ENCODE data around the gene TAS2R46. TPM values are rescaled to one million over a fixed set of nuclear protein-coding genes. Genes with fewer than 3 reads are reported as not detected.
"Not testable (repeated sequence)": the region's sequence is repeated elsewhere in the genome, so short reads cannot be mapped to it uniquely, and the experiment has no call there.

Gene TAS2R46, protein sequence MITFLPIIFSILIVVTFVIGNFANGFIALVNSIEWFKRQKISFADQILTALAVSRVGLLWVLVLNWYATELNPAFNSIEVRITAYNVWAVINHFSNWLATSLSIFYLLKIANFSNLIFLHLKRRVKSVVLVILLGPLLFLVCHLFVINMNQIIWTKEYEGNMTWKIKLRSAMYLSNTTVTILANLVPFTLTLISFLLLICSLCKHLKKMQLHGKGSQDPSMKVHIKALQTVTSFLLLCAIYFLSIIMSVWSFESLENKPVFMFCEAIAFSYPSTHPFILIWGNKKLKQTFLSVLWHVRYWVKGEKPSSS
- 1.2 and 2.3 TPM in 2 replicates for total RNA-seq (2014; rRNA removed; shearing (Covaris generic))

DNA sequence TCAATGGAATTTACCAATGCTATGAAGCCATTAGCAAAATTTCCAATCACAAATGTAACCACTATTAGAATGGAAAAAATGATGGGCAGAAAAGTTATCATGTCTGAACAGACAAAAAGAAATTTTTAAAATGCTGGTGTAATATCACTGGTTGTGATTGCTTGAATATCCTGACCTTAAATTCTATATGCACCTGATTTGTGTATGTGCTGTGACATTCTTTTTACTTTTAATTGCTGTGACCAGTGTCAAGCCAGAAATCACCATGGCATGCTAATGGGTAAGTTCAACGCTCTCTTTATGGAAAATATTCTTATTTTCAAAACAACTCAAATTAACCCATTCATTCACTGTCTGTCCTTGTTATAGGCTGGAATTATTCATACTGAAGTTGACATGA, at the start of gene TAS2R46:
TSS of gene TAS2R46 (minus strand) at position 101 of the 400 bp plus-strand sequence. CDS start at position 101, 0 bp downstream.
- not testable (repeated sequence) for H3K9me3 ChIP-seq (replicated peaks); H3K27me3 ChIP-seq; H3K4me1 ChIP-seq; H3K4me3 ChIP-seq; H3K27ac ChIP-seq; DNase-seq; H3K36me3 ChIP-seq

DNA sequence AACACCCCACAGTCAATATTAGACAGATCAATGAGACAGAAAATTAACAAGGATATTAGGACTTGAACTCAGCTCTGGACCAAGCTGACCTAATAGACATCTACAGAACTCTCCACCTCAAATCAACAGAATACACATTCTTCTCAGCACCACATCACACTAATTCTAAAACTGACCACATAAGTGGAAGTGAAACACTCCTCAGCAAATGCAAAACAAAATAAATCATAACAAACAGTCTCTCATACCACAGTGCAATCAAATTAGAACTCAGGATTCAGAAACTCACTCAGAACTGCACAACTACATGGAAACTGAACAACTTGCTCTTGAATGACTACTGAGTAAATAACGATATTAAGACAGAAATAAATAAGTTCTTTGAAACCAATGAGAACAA, 49.1 kb upstream of the TAS2R46 start:
- H3K4me3 ChIP-seq; H3K27me3 ChIP-seq; DNase-seq; H3K36me3 ChIP-seq; H3K4me1 ChIP-seq; H3K9me3 ChIP-seq (replicated peaks); H3K27ac ChIP-seq: not testable (repeated sequence)

DNA sequence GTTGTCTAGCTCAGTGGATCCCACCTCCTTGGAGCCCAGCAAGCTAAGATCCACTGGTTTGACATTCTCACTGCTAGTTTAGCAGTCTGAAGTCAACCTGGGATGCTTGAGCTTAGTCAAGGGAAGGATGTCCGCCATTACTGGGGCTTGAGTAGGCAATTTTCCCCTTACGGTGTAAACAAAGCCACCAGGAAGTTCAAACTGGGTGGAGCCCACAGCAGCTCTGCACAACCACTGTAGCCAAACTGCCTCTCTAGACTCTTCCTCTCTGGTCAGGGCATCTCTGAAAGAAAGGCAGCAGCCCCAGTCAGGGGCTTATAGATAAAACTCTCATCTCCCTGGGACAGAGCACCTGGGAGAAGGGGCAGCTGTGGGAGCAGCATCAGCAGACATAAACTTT, 46.8 kb upstream of the TAS2R46 start:
- Histone ChIP-seq H3K9me3 (replicated peaks) (0 out of 2 replicates have a peak, but pooled peaks cover 3% of the 10 kb centered on the region), H3K4me3 (no peak overlapping the region), H3K27ac (no peak overlapping the region), H3K27me3 (no peaks in the 10 kb centered on the region), H3K4me1 (no peaks in the 10 kb centered on the region), H3K36me3 (no peaks in the 10 kb centered on the region; the same call in 1 of the 2 replicates)
- no peak for DNase-seq

DNA sequence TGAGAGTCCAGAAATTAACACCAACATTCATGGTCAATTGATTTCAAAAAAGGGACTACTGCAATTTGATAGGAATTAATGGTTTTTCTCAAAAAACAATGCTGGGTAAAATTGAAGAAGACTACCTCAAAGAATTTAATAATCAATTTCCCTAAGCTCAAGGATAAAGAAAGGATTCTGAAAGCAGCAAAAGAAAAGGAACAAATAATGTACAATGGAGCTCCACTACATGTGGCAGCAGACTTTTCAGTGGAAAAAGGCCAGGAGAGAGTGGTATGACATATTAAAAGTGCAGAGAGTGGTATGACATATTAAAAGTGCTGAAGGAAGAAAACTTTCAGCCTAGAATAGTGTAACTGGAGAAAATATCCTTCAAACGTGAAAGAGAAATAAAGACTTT, 45.6 kb upstream of the TAS2R46 start:
- H3K4me3 ChIP-seq: no peak overlapping the region
- no peak for DNase-seq
- no peaks in the 10 kb centered on the region for H3K27me3 ChIP-seq
- H3K27ac ChIP-seq: no peak overlapping the region
- 0 out of 2 replicates have a peak, but pooled peaks cover 3% of the 10 kb centered on the region for H3K9me3 ChIP-seq (replicated peaks)
- H3K36me3 ChIP-seq: no peaks in the 10 kb centered on the region; the same call in 1 of the 2 replicates
- H3K4me1 ChIP-seq: no peaks in the 10 kb centered on the region

DNA sequence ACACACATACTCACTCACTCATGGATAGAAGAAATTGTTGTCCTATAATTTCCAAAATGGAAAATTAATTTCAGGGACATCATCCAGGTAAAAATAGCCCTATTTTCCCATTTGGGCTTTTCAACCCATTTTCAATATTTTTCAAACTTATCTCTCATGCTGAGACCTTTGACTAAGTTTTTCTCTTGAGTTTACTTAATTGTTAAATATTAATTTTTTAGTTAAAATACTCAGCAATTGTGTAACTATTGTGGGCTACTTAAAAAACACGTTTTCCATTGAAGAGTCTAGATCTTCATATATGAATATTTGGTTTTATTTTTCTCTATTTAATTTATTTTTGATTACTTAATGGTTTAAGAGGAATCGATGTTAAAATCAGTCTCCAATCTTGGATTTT, 44.2 kb upstream of the TAS2R46 start:
- H3K27ac ChIP-seq: no peak overlapping the region
- H3K9me3 ChIP-seq (replicated peaks): 0 out of 2 replicates have a peak, but pooled peaks cover 3% of the 10 kb centered on the region
- H3K27me3 ChIP-seq: no peaks in the 10 kb centered on the region
- H3K4me3 ChIP-seq: no peak overlapping the region
- no peaks in the 10 kb centered on the region for H3K4me1 ChIP-seq
- no peaks in the 10 kb centered on the region; the same call in 1 of the 2 replicates for H3K36me3 ChIP-seq
- DNase-seq: no peak

DNA sequence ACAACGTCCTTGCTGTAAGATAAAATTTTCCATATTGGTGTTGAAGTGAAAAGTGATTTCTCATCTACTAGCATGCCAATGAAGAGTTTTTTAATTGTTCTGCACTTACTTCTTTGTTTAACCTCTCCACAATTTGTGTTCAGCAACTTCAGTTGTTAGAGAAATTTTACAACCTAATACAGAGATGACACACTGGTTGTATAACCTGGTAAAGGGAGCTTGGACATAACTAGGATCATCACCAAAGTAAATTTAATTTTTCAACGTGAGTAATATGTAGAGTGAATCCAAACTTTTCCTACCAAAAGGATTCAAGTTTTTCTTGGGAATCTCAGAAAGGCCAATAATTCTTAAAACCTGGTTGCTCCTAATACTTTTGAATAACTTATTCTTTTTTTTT, 43.5 kb upstream of the TAS2R46 start:
- no peaks in the 10 kb centered on the region for H3K27me3 ChIP-seq
- H3K4me3 ChIP-seq: no peak overlapping the region
- H3K27ac ChIP-seq: no peak overlapping the region
- H3K36me3 ChIP-seq: no peaks in the 10 kb centered on the region; the same call in 1 of the 2 replicates
- H3K9me3 ChIP-seq (replicated peaks): 0 out of 2 replicates have a peak, but pooled peaks cover 3% of the 10 kb centered on the region
- H3K4me1 ChIP-seq: no peaks in the 10 kb centered on the region
- no peak for DNase-seq

DNA sequence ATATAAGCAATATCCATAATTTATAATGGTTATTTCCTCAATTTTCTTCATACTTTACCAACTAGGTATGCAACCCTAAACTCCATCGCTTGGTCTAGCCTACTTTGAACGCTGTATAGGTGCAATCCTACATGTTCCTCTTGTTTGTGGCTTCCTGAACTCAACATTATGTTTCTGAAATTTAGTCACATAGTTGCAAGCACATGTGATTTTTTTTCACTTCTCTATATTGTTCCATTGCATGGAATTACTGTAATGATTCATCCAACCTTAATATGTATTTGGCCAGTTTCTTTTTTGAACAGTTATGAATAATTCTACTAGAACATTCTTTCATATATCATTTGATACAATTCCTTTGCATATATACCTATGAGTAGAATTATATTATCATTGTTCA, 32.8 kb upstream of the TAS2R46 start:
- DNase-seq; H3K27me3 ChIP-seq; H3K36me3 ChIP-seq; H3K4me1 ChIP-seq; H3K9me3 ChIP-seq (replicated peaks); H3K27ac ChIP-seq; H3K4me3 ChIP-seq: not testable (repeated sequence)

DNA sequence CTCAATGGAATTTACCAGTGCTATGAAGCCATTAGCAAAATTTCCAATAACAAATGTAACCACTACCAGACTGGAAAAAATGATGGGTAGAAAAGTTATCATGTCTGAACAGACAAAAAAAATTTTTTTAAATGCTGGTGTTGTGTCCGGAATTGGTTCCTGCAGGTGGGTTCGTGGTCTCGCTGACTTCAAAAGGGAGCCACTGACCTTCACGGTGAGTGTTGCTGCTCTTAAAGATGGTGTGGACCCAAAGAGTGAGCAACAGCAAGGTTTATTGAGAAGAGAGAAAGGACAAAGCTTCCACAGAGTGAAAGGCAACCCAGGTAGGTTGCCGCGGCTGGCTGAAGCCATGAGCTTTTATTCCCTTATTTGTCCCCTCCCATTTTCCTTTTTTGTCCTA, 30.0 kb upstream of the TAS2R46 start, which contains the start of gene TAS2R43:
TSS of gene TAS2R43 (minus strand) at position 186 of the 400 bp plus-strand sequence. CDS start at position 102, 84 bp downstream.
- Histone ChIP-seq H3K27ac (no peak within 1 kb of the TSS), H3K4me1 (no peaks in the 10 kb centered on the region), H3K4me3 (no peak within 1 kb of the TSS), H3K9me3 (replicated peaks) (no peaks in the 10 kb centered on the region), H3K27me3 (no peaks in the 10 kb centered on the region), H3K36me3 (no peaks in the 10 kb centered on the region)
- DNase-seq: no peak

DNA sequence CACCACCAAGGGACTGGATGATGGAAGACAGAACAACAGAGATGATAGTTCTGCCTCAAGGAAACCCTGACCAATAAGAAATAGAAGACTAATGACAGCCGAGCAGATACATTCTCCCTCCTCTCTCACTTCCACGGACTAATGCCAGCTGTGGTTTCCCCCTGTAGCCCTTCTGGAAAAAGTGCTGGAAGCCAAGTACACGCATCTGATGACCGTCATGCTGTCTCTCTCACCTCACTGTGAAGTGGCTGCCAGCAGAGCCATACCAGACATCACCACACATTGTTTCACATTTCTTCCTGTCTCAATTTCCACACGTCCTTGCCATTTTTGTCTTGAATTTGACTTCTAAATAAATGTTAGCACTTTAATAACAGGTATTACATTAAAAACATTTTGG, 27.2 kb upstream of the TAS2R46 start:
- Histone ChIP-seq H3K4me3 (no peak overlapping the region), H3K27ac (no peak overlapping the region), H3K4me1 (no peaks in the 10 kb centered on the region), H3K36me3 (no peaks in the 10 kb centered on the region), H3K27me3 (no peaks in the 10 kb centered on the region), H3K9me3 (replicated peaks) (no peaks in the 10 kb centered on the region)
- no peak for DNase-seq

DNA sequence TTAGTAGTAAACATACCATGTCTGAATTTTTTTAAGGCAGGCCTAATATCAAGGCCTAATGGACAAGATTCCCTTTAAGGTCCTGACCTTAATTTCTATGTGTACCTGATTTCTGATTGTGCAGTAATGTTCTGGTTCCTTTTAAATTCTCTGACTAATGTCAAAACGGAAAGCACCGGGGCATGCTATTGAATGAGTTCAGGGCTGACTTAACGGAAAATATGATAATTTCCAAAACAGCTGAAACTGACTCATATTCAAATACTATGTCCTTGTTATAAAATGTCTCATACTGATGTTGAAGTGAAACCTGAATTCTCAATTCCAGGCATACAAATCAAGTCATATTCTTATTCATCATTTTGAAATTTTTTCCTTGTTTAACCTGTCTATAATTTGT, 23.3 kb upstream of the TAS2R46 start:
- H3K4me1 ChIP-seq: no peaks in the 10 kb centered on the region
- H3K9me3 ChIP-seq (replicated peaks): peaks cover 4% of the 10 kb centered on the region; the same call in 1 of the 2 replicates
- H3K27me3 ChIP-seq: no peaks in the 10 kb centered on the region
- no peak overlapping the region for H3K4me3 ChIP-seq
- DNase-seq: no peak
- H3K27ac ChIP-seq: no peak overlapping the region
- H3K36me3 ChIP-seq: no peaks in the 10 kb centered on the region

DNA sequence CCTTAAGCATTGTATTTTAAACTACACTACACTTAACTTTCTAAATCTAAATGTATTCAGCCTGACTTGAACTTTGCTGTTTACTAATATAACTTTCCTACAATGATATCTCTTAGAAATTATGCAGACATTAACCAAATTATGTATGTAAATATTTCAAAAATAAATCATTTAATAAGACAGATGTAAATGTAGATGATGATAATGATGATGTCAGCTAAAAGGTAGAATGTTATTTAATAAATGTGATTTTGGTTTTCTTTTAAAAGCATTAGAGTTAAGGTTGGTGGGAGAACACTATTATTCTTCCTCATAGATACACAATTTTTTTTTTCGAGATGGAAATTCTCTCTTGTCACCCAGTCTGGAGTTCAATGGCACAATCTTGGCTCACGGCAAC, 19.9 kb upstream of the TAS2R46 start:
- no peak for DNase-seq
- no peak overlapping the region for H3K27ac ChIP-seq
- no peaks in the 10 kb centered on the region for H3K4me1 ChIP-seq
- H3K9me3 ChIP-seq (replicated peaks): peaks cover 4% of the 10 kb centered on the region; the same call in 1 of the 2 replicates
- H3K27me3 ChIP-seq: no peaks in the 10 kb centered on the region
- no peak overlapping the region for H3K4me3 ChIP-seq
- no peaks in the 10 kb centered on the region for H3K36me3 ChIP-seq

DNA sequence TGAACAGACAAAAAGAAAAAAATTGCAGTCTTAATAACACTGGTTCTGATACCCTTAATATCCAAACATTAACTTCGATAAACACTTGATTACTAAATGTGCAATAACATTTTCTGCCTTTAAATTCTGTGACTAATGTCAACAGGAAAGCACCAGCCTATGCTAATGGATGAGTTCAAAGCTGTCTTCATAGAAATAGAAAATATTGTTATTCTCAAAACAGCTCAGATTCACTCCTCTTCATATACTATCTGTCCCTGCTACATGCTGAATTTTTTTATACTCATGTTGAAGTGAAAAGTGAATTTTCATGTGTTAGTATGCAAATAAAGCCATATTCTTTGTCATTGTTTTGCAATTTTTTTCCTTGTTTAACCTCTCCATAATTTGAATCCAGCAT, 16.2 kb upstream of the TAS2R46 start:
- H3K9me3 ChIP-seq (replicated peaks): peaks cover 4% of the 10 kb centered on the region; the same call in 1 of the 2 replicates
- DNase-seq: no peak
- H3K36me3 ChIP-seq: no peaks in the 10 kb centered on the region
- no peaks in the 10 kb centered on the region for H3K4me1 ChIP-seq
- H3K4me3 ChIP-seq: no peak overlapping the region
- H3K27ac ChIP-seq: no peak overlapping the region
- H3K27me3 ChIP-seq: no peaks in the 10 kb centered on the region

DNA sequence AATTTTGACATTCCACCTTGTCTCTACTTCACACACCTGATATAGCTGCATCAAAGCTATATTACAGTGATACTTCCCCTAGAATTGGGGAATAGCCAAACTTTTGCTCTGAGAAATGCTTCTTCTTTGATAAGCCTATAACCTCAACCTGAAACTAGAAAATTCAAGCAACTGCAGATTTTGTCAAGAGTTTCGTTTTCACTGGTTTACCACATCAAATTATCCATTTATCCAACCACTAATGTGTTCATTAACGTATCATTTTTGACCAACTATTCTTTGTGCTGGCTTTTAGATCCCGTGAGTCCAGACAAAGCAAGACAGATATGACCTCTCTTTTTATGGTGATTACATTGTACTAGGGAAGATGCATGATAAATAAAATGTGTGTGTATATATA, 13.5 kb upstream of the TAS2R46 start:
- H3K36me3 ChIP-seq: no peaks in the 10 kb centered on the region
- H3K9me3 ChIP-seq (replicated peaks): no peaks in the 10 kb centered on the region
- no peak overlapping the region for H3K27ac ChIP-seq
- DNase-seq: no peak
- no peak overlapping the region for H3K4me3 ChIP-seq
- no peaks in the 10 kb centered on the region for H3K4me1 ChIP-seq
- no peaks in the 10 kb centered on the region for H3K27me3 ChIP-seq

DNA sequence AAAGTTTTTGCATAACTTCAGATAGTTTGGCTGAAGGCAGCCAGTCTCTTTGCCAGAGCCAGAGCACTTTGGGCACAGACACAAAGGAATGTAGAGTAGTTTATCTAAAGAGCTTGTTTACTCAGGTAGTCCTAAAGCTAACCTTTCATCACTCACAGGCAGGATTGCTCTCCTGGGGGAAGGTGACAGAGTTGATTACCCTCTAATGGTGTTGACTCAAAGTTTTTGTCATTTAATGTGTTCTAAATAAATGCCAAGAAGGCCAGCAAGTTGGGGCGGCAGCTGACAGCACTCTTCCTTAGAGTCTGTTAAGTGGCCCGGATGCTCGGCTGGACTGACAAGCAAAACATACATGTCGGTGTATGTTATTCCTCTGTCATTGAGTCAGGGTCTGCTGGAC, 9.3 kb upstream of the TAS2R46 start:
- Histone ChIP-seq H3K4me3 (no peak overlapping the region), H3K36me3 (no peaks in the 10 kb centered on the region), H3K27me3 (no peaks in the 10 kb centered on the region), H3K9me3 (replicated peaks) (no peaks in the 10 kb centered on the region), H3K27ac (no peak overlapping the region), H3K4me1 (no peaks in the 10 kb centered on the region)
- no peak for DNase-seq

DNA sequence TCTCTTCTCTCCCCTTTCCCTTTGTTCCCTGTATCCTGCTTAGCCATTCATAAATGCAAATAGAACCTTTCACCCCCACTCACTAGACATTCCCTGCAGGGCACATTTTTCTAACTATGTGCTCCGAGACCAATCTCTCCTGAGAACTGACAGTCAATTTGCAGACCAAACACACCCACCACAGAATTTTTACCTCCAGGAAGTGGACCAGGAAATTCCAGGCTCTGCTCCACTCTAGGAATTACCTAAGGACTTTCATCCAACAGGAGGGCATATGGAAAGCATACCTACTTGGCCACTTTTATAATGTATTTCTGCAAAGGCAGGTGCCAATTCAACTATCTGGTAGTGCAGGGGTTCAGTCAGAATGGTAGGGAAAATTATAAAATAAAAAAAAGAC, 8.9 kb upstream of the TAS2R46 start:
- Histone ChIP-seq H3K9me3 (replicated peaks) (no peaks in the 10 kb centered on the region), H3K4me3 (no peak overlapping the region), H3K4me1 (no peaks in the 10 kb centered on the region), H3K36me3 (no peaks in the 10 kb centered on the region), H3K27ac (no peak overlapping the region), H3K27me3 (no peaks in the 10 kb centered on the region)
- DNase-seq: no peak

DNA sequence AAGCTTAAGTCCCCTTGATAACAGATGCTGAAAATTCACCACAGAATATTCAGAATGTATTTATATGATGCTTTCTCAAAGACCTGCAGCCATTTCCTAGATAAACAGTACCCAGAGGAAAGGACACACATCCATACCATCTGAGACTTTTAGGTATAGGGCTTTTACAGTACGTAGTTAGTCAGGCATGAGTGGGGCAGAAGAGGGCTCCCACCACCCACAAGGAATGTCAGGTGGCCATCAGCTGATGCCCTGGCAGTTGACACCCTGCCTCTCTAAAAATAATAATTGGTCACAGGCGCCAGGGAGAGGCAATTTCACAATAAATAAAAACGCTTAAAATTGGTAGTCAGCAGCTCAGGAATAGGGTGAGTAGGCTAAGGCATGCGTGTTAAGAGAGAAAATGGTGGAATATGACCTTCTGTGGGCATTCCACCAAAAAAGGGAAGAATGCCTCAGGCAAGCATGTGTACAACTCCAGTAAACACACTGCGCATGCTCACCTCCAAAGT, 7.8 kb upstream of the TAS2R46 start:
- DNase-seq: no peak
- H3K4me3 ChIP-seq: no peak overlapping the region
- no peaks in the 10 kb centered on the region for H3K4me1 ChIP-seq
- no peaks in the 10 kb centered on the region for H3K36me3 ChIP-seq
- no peaks in the 10 kb centered on the region for H3K27me3 ChIP-seq
- H3K9me3 ChIP-seq (replicated peaks): no peaks in the 10 kb centered on the region
- no peak overlapping the region for H3K27ac ChIP-seq
